ENCODE measurements around the gene CDK5RAP2.
"Not testable (repeated sequence)": the region's sequence is repeated elsewhere in the genome, so short reads cannot be mapped to it uniquely, and the experiment has no call there.

Gene CDK5RAP2

GRCh38 chr9:120530220-120530832, 49.6 kb downstream of the CDK5RAP2 start:
- not testable (repeated sequence) for H3K79me1 ChIP-seq (ENCODE audit: low read depth, low read length); H3K14ac ChIP-seq (ENCODE audit: low read length); H4K91ac ChIP-seq (ENCODE audit: low read depth, low read length, poor library complexity); H4K8ac ChIP-seq (ENCODE audit: low read depth, low read length); H3K9me3 ChIP-seq (replicated peaks in 1 of 2; ENCODE audit: control insufficient read depth in 2 of 2, insufficient read depth in 1 of 2, low read depth in 1 of 2, low read length in 2 of 2); DNase-seq (ENCODE audit: low spot score); H3K27me3 ChIP-seq (ENCODE audit: control insufficient read depth in 3 of 3, insufficient read depth in 3 of 3, low read depth in 1 of 3, low read length in 3 of 3); H2BK120ac ChIP-seq (ENCODE audit: low read depth, low read length); H3K4ac ChIP-seq (ENCODE audit: low read length); H2AFZ ChIP-seq (ENCODE audit: low read length); H3K4me2 ChIP-seq (ENCODE audit: insufficient read depth, low read length, poor library complexity, severe bottlenecking); H2AK5ac ChIP-seq (ENCODE audit: low read depth, low read length); H2BK15ac ChIP-seq (ENCODE audit: low read length); H2BK5ac ChIP-seq (ENCODE audit: low read length); H3K18ac ChIP-seq (ENCODE audit: low read length); H3K23ac ChIP-seq (ENCODE audit: low read depth, low read length, poor library complexity); H3K9ac ChIP-seq (ENCODE audit: low read depth, low read length, poor library complexity); H3K27ac ChIP-seq (replicated peaks; ENCODE audit: low read length); H2BK12ac ChIP-seq (ENCODE audit: low read length); H3K4me3 ChIP-seq (ENCODE audit: low read length in 2 of 2); H3K4me1 ChIP-seq (ENCODE audit: control insufficient read depth in 2 of 2, insufficient read depth in 1 of 2, low read depth in 1 of 2, low read length in 2 of 2)
- H3K36me3 ChIP-seq (replicated peaks in 1 of 2; ENCODE audit: control insufficient read depth in 2 of 2, insufficient read depth in 2 of 2, low read length in 2 of 2), result peaks cover 48 to 97% of the 10 kb centered on the region in 2 donors
- no CpG with 5 or more reads among the region's 6 CpGs for WGBS, 2 donors (ENCODE audit: extremely low coverage in 2 of 2, insufficient read length in 2 of 2, insufficient replicate concordance in 1 of 2)

DNA sequence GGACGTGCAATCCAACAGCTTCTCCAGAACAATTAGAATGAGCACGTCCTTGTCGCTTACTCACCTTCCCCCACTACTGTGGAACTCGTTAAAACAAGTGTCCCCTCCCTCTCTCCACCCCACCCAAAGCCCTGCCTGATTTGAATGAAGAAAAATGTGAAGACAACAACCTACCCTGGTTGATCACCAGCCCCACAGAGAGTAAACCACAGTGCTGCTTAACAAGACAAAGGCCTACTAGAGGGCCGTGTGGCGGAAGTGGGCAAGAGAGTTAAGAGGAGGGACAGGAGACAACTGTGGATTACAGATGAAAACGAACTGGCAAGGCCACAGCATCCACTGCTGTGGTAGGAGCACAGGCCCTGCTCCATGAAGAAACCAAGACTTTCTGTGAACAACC, 51.1 kb downstream of the CDK5RAP2 start:
- Histone ChIP-seq H3K9me3 (replicated peaks in 1 of 2; ENCODE audit: control insufficient read depth in 2 of 2, insufficient read depth in 1 of 2, low read depth in 1 of 2, low read length in 2 of 2) (no peaks in the 10 kb centered on the region), H4K91ac (ENCODE audit: low read depth, low read length, poor library complexity) (no peak overlapping the region), H2AFZ (ENCODE audit: low read length) (no peak overlapping the region), H3K4me3 (ENCODE audit: low read length in 2 of 2) (no peak overlapping the region), H3K79me1 (ENCODE audit: low read depth, low read length) (no peaks in the 10 kb centered on the region), H3K9ac (ENCODE audit: low read depth, low read length, poor library complexity) (no peak overlapping the region), H3K4me1 (ENCODE audit: control insufficient read depth in 2 of 2, insufficient read depth in 1 of 2, low read depth in 1 of 2, low read length in 2 of 2) (peaks cover 0 to 5% of the 10 kb centered on the region in 2 donors), H3K4ac (ENCODE audit: low read length) (no peak overlapping the region), H3K27ac (replicated peaks; ENCODE audit: low read length) (no peak overlapping the region), H2AK5ac (ENCODE audit: low read depth, low read length) (no peak overlapping the region), H2BK12ac (ENCODE audit: low read length) (no peak overlapping the region), H2BK15ac (ENCODE audit: low read length) (no peak overlapping the region), H3K18ac (ENCODE audit: low read length) (no peak overlapping the region), H3K4me2 (ENCODE audit: insufficient read depth, low read length, poor library complexity, severe bottlenecking) (no peak overlapping the region), H4K8ac (ENCODE audit: low read depth, low read length) (no peak overlapping the region), H2BK120ac (ENCODE audit: low read depth, low read length) (no peak overlapping the region), H3K14ac (ENCODE audit: low read length) (no peak overlapping the region), H2BK5ac (ENCODE audit: low read length) (no peak overlapping the region), H3K36me3 (replicated peaks in 1 of 2; ENCODE audit: control insufficient read depth in 2 of 2, insufficient read depth in 2 of 2, low read length in 2 of 2) (peaks cover 50 to 97% of the 10 kb centered on the region in 2 donors), H3K23ac (ENCODE audit: low read depth, low read length, poor library complexity) (no peak overlapping the region), H3K27me3 (ENCODE audit: control insufficient read depth in 3 of 3, insufficient read depth in 3 of 3, low read depth in 1 of 3, low read length in 3 of 3) (no peaks in the 10 kb centered on the region)
- no CpG with 5 or more reads among the region's 7 CpGs for WGBS, 2 donors (ENCODE audit: extremely low coverage in 2 of 2, insufficient read length in 2 of 2, insufficient replicate concordance in 1 of 2)
- no peak for DNase-seq (ENCODE audit: low spot score)

DNA sequence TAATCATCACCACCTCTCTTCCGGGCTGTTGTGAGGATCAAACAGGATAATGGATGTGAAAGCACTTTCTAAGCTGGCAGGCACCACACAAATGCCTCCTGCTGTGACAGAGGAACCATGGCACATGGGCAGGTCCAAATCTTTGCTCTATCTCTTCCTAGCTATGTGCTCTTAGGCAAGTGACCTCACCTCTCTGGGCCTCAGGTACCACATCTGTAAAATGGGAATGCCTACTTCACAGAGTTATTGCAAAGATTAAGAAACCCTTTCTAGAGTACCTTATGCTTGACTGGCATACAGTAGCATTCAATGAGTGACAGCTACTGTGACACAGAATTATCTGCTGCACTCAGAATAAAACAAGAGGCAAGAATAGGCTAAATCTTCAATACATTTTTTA, 51.6 kb downstream of the CDK5RAP2 start:
- Histone ChIP-seq H2BK5ac (ENCODE audit: low read length) (no peak overlapping the region), H3K23ac (ENCODE audit: low read depth, low read length, poor library complexity) (no peak overlapping the region), H2AFZ (ENCODE audit: low read length) (no peak overlapping the region), H2BK15ac (ENCODE audit: low read length) (no peak overlapping the region), H3K27me3 (ENCODE audit: control insufficient read depth in 3 of 3, insufficient read depth in 3 of 3, low read depth in 1 of 3, low read length in 3 of 3) (no peaks in the 10 kb centered on the region), H3K4me1 (ENCODE audit: control insufficient read depth in 2 of 2, insufficient read depth in 1 of 2, low read depth in 1 of 2, low read length in 2 of 2) (peaks cover 0 to 5% of the 10 kb centered on the region in 2 donors), H3K36me3 (replicated peaks in 1 of 2; ENCODE audit: control insufficient read depth in 2 of 2, insufficient read depth in 2 of 2, low read length in 2 of 2) (peaks cover 52 to 97% of the 10 kb centered on the region in 2 donors), H3K4me3 (ENCODE audit: low read length in 2 of 2) (no peak overlapping the region), H4K8ac (ENCODE audit: low read depth, low read length) (no peak overlapping the region), H2BK120ac (ENCODE audit: low read depth, low read length) (no peak overlapping the region), H2AK5ac (ENCODE audit: low read depth, low read length) (no peak overlapping the region), H3K79me1 (ENCODE audit: low read depth, low read length) (no peaks in the 10 kb centered on the region), H3K27ac (replicated peaks; ENCODE audit: low read length) (no peak overlapping the region), H2BK12ac (ENCODE audit: low read length) (no peak overlapping the region), H3K4ac (ENCODE audit: low read length) (no peak overlapping the region), H3K9me3 (replicated peaks in 1 of 2; ENCODE audit: control insufficient read depth in 2 of 2, insufficient read depth in 1 of 2, low read depth in 1 of 2, low read length in 2 of 2) (no peaks in the 10 kb centered on the region), H3K4me2 (ENCODE audit: insufficient read depth, low read length, poor library complexity, severe bottlenecking) (no peak overlapping the region), H3K18ac (ENCODE audit: low read length) (no peak overlapping the region), H3K9ac (ENCODE audit: low read depth, low read length, poor library complexity) (no peak overlapping the region), H3K14ac (ENCODE audit: low read length) (no peak overlapping the region), H4K91ac (ENCODE audit: low read depth, low read length, poor library complexity) (no peak overlapping the region)
- WGBS, 2 donors (ENCODE audit: extremely low coverage in 2 of 2, insufficient read length in 2 of 2, insufficient replicate concordance in 1 of 2), result no CpG with 5 or more reads among the region's 1 CpG
- no peak for DNase-seq (ENCODE audit: low spot score)

DNA sequence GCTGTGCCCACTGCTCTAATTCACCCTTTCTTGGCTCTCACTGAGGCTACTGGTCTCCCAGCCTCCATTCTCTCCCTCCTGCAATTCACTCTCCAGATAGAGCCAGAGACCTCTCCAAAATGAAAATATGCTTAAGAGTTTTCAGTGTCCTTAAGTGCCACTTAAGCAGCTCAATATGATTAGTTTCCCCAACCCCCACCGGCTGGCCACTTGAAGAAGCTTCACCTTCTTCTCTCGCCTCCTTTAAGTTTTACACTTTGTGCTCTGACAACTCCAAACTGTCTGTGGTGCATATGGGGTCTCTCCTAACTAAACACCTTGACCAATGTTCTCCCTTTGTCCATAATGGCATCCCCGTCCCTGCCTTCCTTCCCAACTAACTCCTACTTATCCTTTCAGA, 53.4 kb downstream of the CDK5RAP2 start:
- Histone ChIP-seq H3K4me2 (ENCODE audit: insufficient read depth, low read length, poor library complexity, severe bottlenecking) (no peak overlapping the region), H3K14ac (ENCODE audit: low read length) (no peak overlapping the region), H2BK120ac (ENCODE audit: low read depth, low read length) (no peak overlapping the region), H2AFZ (ENCODE audit: low read length) (no peak overlapping the region), H3K18ac (ENCODE audit: low read length) (no peak overlapping the region), H2BK5ac (ENCODE audit: low read length) (no peak overlapping the region), H4K91ac (ENCODE audit: low read depth, low read length, poor library complexity) (no peak overlapping the region), H3K36me3 (replicated peaks in 1 of 2; ENCODE audit: control insufficient read depth in 2 of 2, insufficient read depth in 2 of 2, low read length in 2 of 2) (peaks cover 48 to 95% of the 10 kb centered on the region in 2 donors), H4K8ac (ENCODE audit: low read depth, low read length) (no peak overlapping the region), H3K23ac (ENCODE audit: low read depth, low read length, poor library complexity) (no peak overlapping the region), H3K27ac (replicated peaks; ENCODE audit: low read length) (no peak overlapping the region), H3K9me3 (replicated peaks in 1 of 2; ENCODE audit: control insufficient read depth in 2 of 2, insufficient read depth in 1 of 2, low read depth in 1 of 2, low read length in 2 of 2) (no peaks in the 10 kb centered on the region), H3K4me3 (ENCODE audit: low read length in 2 of 2) (no peak overlapping the region), H3K27me3 (ENCODE audit: control insufficient read depth in 3 of 3, insufficient read depth in 3 of 3, low read depth in 1 of 3, low read length in 3 of 3) (no peaks in the 10 kb centered on the region), H3K9ac (ENCODE audit: low read depth, low read length, poor library complexity) (no peak overlapping the region), H3K4me1 (ENCODE audit: control insufficient read depth in 2 of 2, insufficient read depth in 1 of 2, low read depth in 1 of 2, low read length in 2 of 2) (peaks cover 0 to 5% of the 10 kb centered on the region in 2 donors), H3K4ac (ENCODE audit: low read length) (no peak overlapping the region), H3K79me1 (ENCODE audit: low read depth, low read length) (no peaks in the 10 kb centered on the region), H2BK12ac (ENCODE audit: low read length) (no peak overlapping the region), H2BK15ac (ENCODE audit: low read length) (no peak overlapping the region), H2AK5ac (ENCODE audit: low read depth, low read length) (no peak overlapping the region)
- no peak for DNase-seq (ENCODE audit: low spot score)
- no CpG with 5 or more reads among the region's 3 CpGs for WGBS, 2 donors (ENCODE audit: extremely low coverage in 2 of 2, insufficient read length in 2 of 2, insufficient replicate concordance in 1 of 2)
